Measurements from ENCODE around the gene HOXA7.

Gene HOXA7

GRCh38 chr7:27193335-27194001, 37.0 kb upstream of the HOXA7 start:
- no peak for DNase-seq

GRCh38 chr7:27192546-27193334, 36.3 kb upstream of the HOXA7 start:
- DNase-seq = no peak

- no peak for DNase-seq
These were observed 35.5 kb upstream of the HOXA7 start for GRCh38 chr7:27191833-27192545.

GRCh38 chr7:27191161-27191731, 34.8 kb upstream of the HOXA7 start:
- DNase-seq = no peak

- DNase-seq = no peak
These were observed 33.7 kb upstream of the HOXA7 start for GRCh38 chr7:27189997-27190748.

- DNase-seq = no peak
These were observed 33.0 kb upstream of the HOXA7 start for GRCh38 chr7:27189295-27189996.

GRCh38 chr7:27188386-27189294, 32.2 kb upstream of the HOXA7 start:
- no peak for DNase-seq

GRCh38 chr7:27187475-27188385, 31.3 kb upstream of the HOXA7 start:
- DNase-seq = no peak

GRCh38 chr7:27186668-27187474, 30.4 kb upstream of the HOXA7 start:
- DNase-seq = no peak

- DNase-seq = no peak
These were observed 29.6 kb upstream of the HOXA7 start for GRCh38 chr7:27185854-27186667.

- DNase-seq = no peak
These were observed 28.8 kb upstream of the HOXA7 start, which contains the start of gene HOXA11 for GRCh38 chr7:27185013-27185853. TSS of gene HOXA11 (minus strand) at chr7:27185232. CDS start at chr7:27185144, 88 bp downstream.

- no peak for DNase-seq
These were observed 28.0 kb upstream of the HOXA7 start for GRCh38 chr7:27184337-27185012.

GRCh38 chr7:27183682-27184336, 27.3 kb upstream of the HOXA7 start:
- no peak for DNase-seq

GRCh38 chr7:27182861-27183681, 26.6 kb upstream of the HOXA7 start:
- DNase-seq = no peak

Data from amniotic stem cell (primary cell).